ENCODE measurements around the gene ZNF480.

Gene ZNF480

DNA sequence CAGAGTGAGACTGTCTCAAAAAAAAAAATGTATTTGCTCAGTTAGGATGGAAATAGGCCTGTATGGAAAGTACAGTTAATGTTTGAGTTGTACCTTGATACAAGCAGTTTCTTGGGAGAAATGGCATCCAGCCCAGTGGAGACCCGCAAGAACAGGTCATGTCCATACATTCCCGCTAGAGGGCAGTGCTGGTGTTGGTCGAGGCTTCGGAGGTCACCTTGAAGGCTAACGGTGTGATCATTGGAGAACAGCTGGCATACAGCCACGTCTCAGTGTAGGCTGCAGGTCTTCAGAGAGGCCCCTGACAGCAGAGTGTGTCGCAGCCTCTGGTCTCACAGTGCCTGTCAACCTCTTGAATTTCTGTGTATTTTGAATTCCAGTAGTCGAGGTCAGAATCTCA is 46.6 kb downstream of the ZNF480 start:
- peak; percentile 77 for DNase-seq

- no peak for DNase-seq
These were observed 48.2 kb downstream of the ZNF480 start for GRCh38 chr19:52345162-52345561.

DNA sequence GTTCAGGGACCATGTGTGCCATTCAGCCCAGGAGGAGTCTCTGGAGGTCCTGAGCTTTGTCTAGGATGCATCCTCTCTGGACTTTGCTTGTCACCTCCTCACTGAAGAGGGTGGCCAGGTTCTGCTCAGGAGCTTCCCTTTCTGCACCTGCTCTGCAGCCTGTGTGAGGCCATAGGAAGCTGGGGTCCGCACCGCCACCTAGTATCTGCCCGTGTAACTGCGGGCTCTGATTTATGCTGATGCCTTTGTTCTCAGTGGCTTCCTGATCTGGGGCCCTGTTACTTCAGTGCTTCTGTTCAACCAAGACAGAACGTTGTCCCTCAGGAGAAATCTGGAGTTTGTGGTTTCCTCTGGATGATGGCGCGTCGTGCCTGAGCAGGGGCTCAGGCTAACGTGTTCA is 54.5 kb downstream of the ZNF480 start:
- peak; percentile 13 for DNase-seq

- DNase-seq = no peak
These were observed 69.5 kb downstream of the ZNF480 start for GRCh38 chr19:52366414-52366824.

DNA sequence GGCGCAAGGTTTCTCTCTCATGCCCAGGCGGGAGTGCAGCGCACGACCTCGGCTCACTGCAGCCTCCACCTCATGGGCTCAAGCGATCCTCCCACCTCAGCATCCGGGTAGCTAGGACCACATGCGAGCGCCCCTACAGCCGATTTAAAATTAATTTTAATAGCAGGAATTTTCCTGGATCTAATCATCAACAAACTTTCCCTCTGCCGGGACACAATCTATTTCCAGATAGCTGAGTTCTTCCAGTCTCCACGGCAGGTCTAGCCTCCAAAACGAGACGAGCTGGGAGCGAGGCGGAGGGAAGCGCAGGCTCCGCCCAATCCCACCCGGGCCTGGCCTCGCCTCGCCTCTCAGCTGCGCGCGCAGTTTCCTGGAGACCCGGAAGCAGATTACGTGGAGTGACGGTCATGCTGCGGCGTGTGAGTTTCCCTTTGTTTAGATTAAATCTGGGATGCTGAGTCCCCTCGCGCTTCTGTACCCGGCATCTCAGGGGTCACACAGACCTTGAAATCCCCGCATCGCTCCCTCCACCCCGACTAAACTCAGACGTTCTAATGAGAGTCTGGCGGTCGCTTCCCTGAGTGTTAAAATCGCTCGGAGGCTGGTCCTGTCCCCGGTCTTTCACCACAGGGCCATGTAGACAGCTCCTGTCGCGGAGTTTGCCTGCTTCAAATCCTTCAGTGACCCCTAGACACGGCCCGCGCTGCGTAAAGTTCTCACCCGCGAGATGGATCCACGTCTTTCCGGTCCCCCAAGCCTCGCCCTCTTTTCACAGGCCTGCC is 72.8 kb downstream of the ZNF480 start, which contains the start of gene ZNF880:
TSS of gene ZNF880 (plus strand) at position 365 of the 782 bp plus-strand sequence. CDS start at position 408, 43 bp downstream.
- no peak for DNase-seq

DNA sequence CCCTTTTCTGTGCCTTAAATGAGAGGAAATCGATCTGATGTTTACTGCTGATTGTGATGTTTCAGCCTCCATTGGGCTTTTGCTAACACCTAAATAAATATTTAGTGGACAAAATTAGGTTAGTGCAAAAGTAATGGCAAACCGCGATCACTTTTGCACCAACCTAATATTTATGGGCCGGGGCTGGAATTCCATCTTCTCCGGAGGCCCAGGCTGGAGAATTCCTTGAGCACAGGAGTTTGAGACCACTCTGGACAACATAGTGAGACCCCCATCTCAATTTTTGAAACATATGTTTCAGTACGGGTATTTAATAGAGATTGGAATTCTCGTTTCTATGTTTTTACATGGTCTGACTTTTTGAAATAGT is 73.4 kb downstream of the ZNF480 start:
- no peak for DNase-seq
